Brain pericyte (primary cell): ENCODE results near the gene AUNIP.

Experiments
- DNase-seq: peaks from one replicate; pipeline ENCODE4 v3.0.0-alpha.2; 2012; ENCODE audit warnings: low read depth, low spot score

The AUNIP gene, protein sequence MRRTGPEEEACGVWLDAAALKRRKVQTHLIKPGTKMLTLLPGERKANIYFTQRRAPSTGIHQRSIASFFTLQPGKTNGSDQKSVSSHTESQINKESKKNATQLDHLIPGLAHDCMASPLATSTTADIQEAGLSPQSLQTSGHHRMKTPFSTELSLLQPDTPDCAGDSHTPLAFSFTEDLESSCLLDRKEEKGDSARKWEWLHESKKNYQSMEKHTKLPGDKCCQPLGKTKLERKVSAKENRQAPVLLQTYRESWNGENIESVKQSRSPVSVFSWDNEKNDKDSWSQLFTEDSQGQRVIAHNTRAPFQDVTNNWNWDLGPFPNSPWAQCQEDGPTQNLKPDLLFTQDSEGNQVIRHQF

DNA sequence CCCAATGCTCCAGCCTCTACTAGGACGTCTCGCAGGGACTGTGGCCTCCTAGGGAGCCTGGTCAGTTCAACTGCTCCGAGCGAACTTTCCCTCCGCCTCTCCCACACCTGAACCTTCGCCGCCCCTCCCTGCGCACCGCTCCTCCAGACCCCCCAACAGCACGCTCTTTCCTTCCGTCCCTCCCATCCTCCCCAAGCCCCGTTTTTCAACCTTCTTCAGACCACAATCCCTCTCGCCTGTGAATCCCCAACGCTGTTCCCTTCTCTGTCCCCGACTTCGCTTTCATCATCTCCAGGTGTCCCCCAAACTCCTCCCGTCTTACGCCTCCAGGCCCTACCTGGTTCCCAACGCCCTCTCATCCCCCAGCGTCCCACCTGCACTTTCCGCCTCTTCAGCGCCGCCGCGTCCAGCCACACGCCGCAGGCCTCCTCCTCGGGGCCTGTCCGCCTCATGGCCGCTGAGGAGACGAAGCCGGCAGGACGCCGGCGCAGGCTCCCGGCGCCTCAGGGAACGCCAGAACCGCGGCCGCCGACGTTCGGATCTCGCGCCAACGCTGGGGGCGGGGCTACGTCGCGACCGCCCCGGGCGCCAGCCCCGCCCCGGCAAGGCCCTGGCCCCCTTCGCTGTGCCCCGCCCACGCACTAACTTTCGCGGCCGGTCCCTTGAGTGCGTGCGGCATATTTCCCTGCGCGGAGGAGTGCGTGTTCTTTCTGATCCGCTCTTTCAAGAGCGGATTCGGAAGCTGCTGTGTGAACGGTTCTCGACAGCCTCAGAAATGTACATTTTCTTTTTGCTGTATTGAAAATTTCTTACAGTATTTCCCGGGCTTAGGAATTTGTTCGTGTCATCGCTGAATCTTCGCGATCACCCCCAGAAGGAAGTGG lies at the start of gene AUNIP:
TSS of gene AUNIP (minus strand) at position 552 of the 884 bp plus-strand sequence. CDS start at position 452, 100 bp downstream.
- peak; percentile 40 for DNase-seq

DNA sequence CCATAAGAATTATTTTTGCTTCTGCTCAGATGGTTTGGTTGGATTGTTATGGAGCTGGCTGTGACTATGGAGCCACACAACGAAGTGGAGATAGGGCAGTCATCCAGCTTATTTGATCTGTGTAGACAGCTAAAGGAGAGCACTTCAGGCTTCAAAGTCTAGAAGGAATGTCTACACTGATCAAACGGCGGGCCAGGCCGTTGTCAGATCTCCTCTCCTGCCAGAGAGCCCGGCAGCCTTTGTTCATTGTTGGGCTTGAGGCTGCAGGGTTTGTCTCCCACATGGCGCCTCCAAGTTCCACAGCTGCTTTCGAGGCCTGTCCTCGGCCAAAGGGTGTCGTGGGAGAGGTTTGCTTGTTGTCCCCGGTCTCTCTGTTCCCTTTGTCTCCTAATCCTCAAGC lies 49.8 kb upstream of the AUNIP start:
- no peak for DNase-seq

DNA sequence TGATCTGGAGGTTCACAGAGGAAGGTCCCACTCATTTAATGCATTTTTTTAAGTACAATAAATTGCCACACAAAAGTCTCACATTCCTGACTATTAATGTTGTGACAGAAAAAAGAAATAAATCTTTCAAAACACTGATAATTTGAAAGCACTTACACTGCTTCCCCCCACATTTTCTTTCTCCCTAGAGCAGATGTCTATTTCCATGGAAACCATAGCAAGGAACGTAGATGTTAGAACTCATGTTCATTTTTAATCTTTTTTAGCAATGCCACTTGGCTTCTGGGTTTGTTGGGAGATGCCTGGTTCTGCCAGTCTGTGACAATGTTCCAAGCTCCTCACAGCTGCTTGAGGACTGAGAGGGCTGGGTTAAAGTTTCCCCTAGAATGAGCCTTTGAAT lies 48.9 kb upstream of the AUNIP start:
- DNase-seq = no peak

- no peak for DNase-seq
Observed at GRCh38 chr1:25907601-25908000, 48.3 kb upstream of the AUNIP start.

DNA sequence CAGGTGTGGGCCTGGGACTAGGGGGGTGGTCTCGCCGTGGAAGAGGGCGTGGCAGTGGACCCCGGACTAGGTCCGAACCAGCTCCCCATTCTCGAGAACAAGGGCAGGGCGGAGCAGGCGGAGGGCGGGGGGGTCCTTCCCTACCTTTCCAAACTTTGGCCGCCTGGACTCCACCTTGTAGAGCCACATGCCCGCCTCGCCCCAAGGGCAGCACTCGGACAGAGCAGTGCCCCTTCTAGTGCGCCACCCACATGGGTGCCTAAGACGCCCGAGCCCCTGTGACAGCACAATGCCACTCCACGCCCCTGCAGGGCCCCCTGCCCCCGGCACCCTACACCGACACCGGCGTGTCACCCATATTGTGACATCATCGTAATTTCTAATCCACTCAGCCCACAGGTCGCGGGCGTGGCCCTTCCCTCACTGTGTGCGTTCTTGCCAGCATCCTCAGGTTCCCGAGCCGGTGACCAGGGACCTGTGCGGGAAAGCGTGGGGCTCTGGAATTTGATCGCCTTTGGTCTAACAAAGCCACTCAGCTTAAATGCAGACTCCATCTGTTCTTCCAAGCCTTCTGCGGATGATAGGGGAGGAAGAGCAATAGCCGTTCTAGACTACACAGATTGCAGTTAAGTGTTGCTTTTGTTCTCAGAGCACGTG lies 47.5 kb upstream of the AUNIP start:
- no peak for DNase-seq

- DNase-seq = peak; percentile 76
Observed at GRCh38 chr1:25905680-25906643, 46.7 kb upstream of the AUNIP start, which contains the start of gene STMN1. Gene STMN1, minus strand, starts transcription at chr1:25906419. Its CDS starts 1,743 bp downstream, at chr1:25904676.

DNA sequence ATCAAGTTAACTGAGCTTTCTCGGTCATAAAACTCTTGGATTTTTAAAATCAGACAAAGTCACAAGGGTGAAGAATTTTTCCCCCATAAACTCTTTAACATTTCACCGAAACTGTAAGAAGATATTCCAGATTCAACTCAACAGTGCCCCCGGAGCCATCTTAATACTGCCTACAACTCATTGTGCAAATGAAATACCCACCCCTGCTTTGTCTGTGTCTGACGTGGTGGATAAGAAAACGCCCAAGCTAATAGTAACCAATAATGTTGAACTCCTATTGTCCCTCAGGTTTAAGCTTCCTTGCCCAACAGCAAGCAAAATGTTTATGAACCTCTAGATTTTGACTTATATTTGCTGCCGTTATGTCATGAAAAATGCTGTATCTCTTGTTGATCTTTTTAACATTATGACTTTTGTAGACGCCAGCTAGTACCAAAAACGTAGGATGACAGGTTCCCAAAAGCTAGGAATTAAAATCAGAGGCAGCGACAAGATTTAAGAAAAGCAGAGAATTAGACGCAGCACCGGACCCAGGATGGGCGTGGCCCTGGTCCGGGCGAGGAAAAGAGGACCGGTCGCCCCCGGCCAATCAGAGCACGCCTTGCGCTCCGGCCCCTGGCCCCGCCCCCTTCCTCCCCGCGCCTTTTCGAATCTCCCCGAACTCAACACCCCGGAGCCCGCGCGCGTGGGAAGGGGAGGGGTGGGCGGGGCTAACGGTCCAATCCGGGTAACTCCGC lies 45.9 kb upstream of the AUNIP start:
- peak; percentile 50 for DNase-seq

DNA sequence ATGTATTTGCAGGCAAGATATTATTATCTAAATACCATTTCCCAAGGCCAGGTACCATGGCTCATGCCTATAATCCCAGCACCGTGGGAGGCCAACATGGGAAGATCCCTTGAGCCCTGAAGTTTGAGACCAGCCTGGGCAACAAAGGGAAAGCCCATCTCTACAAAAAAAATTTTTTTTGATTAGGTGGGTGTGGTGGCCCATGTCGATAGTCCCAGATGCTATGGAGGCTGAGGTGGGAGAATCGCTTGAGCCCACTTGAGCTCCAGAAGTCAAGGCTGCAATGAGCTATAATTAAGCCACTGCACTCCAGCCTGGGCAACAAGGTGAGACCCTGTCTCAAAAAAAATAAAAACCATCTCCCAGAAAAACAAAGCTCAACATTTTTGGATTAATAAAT lies 44.7 kb upstream of the AUNIP start:
- no peak for DNase-seq

- no peak for DNase-seq
Observed at GRCh38 chr1:25902462-25902861, 43.2 kb upstream of the AUNIP start.

GRCh38 chr1:25900219-25900618 lies 41.0 kb upstream of the AUNIP start:
- no peak for DNase-seq

DNA sequence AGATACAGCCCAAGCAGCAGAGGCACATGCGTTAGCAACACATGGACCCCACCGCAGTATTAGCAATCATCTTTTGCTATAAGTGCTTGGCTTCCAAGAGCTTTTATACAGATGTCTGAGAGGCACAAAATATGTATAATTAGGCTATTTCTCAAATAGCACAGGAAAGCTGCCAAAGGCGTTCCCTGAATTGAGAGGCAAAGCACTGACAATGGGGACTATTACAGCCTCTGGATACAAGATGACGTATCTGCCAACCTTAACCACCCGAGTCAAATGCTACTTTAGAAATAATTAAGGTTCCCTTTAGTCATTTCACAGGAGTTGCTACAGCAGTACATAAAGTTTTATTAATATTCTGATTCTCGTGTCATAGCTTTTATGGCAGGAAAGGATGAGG lies 40.5 kb upstream of the AUNIP start:
- no peak for DNase-seq

DNA sequence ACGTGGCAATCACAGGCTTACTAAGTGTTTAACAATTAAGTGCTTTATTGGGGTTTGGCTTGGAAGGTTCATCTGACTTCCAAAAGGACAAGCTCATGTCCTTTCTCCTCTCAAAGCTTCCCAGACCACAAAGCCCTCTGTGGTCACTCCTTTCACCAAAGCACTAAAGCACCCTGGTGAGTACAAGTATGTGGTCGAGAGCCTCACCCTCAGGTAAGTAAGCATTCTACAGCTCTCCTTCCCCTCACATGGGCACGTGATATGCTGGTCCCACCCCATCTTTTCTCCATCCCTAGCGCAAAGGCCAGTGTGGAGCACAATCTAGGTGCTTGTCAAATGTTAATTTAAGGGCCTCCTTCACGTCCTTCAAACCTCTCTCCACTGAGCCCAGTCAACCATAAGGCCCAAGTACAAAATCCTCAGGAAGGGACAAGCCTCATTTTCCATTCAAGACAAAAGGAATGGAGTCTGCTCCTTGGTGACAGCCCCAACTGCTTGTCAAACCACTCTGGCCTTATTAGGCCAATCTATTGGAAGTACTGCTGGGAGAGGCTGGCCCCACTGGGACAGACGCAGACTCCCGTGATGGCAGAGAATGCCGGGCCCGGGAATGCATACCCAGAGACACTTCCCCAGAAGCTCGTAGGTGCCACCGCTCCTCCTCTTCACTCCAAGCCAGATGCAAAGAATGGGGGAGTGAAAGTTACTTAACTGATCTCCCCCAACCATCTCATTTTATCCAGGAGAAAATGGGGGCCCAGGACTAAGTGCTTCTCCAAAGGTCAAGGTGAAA lies 39.2 kb upstream of the AUNIP start:
- DNase-seq = no peak

DNA sequence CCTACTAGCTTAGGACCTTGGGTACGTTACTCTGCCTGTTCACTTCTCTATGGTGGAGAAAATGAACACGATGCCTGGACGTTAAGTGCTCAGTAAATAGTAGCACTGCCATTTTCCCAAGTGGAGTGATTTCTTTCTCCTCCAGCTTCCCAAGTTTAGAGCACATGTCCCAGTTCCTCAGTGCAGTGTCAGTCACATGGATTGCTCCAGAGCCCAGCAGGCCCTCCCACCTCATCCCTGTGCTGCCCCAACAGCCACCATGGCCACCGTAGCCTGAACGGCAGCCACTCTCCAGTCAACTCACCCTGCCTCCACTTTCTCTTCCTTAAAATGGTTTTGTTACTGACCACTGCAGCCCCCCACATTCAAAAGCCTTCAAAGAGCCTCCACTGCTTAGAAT lies 38.5 kb upstream of the AUNIP start:
- no peak for DNase-seq

DNA sequence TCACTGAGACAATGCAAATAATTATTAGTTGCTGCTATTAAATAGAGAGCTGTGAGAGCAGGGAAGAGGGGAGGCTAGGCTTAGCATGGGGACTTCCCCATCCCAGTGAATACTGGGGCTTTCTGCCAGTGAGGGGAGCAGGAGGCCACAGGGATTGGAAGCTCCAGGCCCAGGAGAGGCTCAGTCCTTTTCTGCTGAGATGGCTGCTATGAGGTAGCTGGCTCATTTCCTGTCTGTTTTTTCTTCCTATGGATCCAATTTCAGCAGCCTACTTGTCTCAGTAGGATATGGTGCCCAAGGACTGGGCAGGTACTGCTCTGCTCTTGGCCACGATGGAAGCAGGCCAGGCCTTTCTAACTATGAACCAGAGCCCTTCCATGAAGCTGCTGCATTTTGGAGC lies 37.0 kb upstream of the AUNIP start:
- DNase-seq = no peak

DNA sequence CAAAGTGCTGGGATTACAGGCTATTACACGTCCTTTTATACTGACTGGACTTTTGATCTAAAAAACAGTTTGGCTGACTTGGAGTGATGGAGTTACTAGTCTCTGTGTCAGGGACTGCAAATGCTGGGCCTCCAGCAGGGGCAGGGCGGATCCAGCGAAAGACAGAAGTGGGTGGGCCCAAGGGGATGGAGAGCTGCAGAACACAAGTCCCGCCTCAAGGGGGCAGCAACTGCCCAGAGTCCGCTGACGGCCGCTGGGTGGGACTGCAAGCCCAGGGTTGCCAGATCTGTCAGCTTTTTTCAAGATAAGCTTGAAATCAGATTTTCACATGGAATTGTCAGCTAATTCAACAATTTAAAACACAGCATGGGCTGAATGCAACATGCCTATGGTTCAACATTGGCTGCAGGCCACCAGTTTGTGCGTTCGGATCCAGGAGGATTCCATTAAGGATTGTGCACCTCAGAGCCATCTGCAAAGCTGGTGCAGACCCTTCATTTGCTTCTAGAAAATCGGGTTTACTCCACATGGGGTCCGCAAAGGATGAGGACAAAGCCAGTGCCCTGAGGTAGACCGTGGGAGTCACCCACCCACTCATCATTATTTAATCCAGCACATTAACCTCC lies 36.2 kb upstream of the AUNIP start:
- DNase-seq = peak; percentile 86

DNA sequence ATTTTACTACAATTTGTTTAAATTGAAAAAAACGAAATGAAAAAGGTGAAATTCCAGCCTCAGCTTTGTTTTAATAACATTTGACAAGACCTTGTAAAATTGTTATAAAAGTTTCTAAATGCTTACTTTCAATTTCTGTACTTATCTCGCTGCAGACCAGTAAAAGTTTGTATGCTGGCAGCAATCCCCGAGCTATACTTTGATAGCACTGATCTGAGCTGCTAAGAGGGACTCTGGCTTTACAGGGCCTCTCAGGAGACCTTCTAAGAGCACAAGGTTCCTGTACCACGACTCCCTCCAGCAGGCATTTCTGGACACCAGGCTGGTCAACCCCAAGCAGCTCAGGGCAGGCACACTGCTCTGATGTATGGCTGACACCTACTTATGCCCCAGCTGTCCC lies 33.9 kb upstream of the AUNIP start:
- DNase-seq = no peak

- no peak for DNase-seq
Observed at GRCh38 chr1:25891606-25892005, 32.3 kb upstream of the AUNIP start.

DNA sequence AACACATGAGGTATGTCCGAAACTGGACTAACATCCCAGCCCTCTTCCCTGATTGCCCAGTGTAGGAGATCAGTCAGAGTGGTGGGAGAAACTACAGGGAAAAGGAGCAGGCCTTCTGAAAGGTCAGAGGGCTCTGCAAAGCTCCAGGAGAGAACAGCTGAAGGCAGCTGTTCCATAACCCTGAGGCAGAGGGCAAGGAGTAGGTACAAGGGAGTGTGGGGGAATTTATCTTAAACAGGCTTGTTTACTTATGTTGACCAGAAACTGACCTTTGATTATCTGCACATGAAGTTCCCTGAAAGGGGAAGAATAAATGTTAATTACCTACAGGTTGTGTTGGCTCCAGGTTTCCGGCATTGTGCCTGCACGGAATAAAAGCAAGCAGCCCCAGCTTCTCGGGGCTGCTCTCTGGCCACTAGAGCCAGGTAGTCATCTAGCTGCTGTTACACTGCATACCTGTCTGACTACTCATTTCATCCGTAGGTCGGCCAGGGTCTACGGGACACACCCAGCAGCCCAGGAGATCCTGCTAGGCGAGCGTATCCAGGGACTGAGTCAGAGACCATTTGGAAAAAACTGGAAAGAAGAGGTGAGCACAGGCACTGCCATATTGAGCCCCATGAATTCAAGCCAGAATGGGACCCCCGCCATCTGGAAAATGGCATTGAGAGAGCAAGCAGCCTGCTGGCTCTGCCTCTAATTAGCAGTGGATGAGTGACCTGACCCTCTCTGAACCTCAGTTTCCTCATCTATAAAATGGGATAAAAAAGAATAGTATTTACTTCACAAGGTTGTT lies 31.2 kb upstream of the AUNIP start:
- no peak for DNase-seq
